GM21515 (cell line): Measurements from ENCODE around the gene PWWP2B.
"Not testable (repeated sequence)": the region's sequence is repeated elsewhere in the genome, so short reads cannot be mapped to it uniquely, and the experiment has no call there.

ENCODE experiments used
- ATAC-seq: cut with Tn5 transposase; IDR thresholded peaks from one replicate; pipeline ENCODE4 v1.9.1; 2021; ENCODE audit not compliant: unreplicated experiment

PWWP2B gene

DNA sequence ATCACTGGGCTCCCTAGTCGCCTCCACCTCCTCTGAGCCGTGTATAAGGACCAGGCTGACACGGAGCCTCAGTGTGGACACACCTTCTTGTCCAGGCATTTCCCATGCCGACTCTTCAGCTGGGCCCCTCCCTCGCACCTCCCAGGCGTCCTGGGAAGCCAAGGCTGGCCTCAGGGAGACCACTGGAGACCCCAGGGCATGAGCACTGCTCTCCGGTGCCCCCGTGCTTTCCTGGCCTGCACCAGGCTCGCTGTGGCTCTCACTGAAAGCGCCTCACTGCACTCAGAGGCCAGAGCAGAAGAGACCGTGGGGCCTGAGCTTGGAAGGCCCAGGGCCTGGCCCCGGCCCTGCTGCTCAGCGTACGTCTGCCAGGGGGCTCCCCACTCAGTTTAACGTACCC lies 33.6 kb upstream of the PWWP2B start:
- no peak for ATAC-seq

DNA sequence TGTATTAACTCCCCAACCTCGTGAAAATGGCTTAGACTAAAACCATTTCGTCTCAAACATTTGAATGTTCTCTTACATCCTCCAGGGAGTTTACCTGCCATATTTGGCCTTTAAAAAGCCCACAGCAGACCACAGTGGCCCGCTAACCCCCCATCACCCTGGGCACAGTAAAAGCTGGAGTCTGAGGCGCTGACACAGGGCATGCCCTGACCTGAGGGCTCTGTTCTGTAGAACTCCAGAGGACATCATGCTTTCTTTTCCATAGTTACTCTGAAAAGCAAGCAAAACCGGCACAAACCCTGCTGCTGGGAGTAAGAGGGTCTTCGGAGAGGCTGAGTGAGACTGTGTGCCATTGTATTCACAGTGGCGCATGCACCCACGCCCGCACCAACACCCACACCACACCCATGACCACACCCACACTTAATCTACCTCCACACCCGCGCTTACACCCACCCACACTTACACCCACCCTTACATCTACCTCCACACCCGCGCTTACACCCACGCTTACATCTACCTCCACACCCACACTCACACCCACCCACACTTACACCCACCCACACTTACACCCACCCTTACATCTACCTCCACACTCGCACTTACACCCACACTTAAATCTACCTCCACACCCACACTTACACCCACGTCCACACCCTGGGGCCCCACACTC lies 32.9 kb upstream of the PWWP2B start:
- peak; percentile 70 for ATAC-seq

DNA sequence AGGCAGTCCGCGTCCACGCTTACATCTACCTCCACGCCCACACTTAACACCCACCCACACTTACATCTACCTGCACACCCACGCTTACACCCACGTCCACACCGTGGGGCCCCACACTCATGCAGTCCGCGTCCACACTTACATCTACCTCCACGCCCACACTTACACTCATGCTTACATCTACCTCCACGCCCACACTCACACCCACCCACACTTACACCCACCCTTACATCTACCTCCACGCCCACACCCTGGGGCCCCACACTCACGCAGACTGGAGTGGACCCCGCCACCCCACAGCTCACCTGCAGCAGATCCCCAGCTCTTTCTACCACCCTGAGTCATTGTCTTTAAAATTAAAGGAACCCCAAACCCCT lies 32.4 kb upstream of the PWWP2B start:
- ATAC-seq, result no peak

DNA sequence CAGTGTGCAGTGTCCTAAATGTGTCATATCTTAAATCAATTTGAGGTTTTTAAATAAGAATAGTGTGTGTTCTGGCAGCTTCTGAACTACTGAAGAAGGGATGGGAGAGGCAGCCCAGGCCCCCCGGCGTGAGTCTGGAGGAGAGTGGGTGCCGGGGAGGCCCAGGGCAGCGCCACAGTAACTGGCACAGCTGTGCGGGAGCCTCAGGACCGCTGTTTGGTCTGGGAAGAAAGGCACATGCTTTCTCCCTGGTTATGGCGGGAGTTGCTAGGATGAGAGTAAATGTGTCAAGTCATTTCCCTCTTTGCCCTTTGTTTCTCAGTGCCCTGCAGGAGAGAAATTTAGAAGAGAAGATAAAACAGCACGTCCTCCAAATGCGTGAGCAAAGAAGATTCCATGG lies 31.9 kb upstream of the PWWP2B start:
- ATAC-seq, result no peak

DNA sequence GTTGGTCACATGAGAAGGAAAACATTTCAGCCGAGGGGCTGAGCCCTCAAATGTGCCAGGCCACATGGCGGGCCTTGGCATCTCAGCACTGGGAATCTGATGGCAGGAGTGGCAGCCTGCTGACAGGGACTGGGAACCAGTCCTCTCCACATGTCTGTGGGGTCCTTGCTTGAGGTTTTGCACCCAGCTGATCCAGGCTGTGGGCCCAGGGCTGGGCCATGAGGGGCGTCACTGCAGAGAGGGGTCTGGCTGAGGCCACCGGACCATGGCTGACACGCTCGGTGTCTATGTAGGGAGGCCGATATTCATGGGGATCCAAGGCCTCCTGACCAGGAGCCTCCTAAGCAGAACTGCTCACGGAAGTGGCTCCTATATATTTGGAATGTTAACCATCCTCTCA lies 31.0 kb upstream of the PWWP2B start:
- ATAC-seq, result no peak

DNA sequence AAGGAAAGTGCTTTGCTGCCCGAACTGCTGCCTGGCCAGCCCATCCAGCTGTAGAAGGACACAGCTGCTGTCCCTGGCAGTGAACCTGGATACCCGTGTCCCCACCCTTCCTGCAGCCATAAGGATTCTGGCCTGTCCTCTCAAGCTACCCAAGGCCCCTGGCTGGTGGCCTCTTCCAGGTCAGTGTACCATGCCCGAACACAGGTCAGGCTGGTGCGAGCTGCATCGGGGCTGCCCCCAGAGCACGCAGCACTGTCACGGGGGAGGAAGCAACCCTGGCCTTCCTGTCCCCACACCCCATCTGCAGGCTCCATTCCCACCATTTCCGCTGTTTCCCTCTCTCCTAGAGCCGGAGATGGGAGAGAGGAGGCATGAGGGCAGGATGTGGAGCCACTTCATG lies 30.5 kb upstream of the PWWP2B start:
- no peak for ATAC-seq

DNA sequence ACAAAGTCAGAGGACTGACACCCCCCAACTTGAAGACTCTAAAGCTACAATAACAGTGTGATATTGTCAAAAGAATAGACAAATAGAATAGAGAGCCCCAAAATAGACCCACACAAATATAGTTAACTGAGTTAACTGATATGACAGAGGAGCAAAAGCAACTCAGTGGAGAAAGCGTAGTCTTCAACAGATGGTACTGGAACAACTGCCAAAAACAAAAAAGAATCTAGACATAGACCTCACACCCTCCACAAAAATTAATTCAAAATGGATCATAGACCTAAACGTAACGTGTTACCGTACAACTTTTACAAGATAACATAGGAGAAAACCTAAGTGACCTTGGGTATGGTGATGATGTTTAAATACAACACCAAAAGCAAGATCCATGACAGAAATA lies 28.6 kb upstream of the PWWP2B start:
- ATAC-seq, result no peak

DNA sequence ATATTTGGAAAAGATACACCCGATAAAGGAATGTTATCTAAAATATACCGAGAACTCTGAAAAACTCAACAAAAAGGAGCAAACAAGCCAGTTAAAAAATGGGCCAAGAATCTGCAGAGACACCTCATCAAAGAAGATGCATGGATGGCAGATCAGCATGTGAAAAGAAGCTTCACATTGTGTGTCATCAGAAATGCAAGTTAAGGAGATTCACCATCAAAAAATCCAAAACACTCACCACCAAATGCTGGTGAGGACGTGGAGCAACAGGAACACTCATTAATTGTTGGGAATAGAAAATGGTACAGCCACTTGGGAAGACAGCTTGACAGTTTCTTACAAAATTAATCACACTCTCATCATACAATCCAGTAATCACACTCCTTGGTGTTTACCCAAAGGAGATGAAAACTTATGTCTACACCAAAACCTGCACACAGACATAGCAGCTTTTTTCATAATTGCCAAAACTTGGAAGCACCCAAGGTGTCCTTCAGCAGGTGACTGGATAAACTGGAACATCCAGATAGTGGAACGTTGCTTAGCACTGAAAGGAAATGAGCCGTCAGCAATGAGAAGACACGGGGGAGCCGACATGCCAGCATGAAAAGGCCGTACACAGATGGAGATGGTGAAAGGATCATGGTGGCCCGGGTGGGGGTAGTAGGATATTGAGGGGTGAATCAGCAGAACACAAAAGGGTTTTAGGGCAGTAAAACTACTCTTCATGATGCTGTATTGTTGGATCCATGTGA lies 27.9 kb upstream of the PWWP2B start:
- no peak for ATAC-seq

DNA sequence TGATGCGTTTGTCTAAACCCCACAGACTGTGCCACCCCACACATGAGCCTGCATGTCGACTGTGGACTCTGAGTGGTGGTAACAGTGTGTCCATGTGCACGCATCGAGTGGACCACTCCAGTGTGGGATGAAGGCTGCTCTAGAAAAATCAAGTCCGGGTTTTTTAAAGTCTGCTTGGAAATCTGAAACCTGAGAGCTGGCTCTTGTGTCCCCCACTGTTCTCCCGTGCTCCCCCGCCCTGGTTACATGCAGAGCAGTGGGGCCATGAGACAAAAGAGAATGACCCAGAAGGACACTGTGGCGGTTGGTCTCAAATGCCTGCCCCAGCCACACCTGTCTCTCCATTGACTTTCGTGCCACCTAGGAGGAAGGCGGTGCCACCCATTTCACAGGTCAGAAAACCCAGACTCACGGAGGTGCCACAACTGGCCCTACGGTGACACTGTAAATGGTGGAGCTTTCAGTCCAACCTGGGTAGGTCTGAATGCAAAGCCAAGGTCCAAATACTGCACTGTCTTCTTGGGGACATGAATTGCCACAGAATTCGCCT lies 27.3 kb upstream of the PWWP2B start:
- ATAC-seq, result no peak

DNA sequence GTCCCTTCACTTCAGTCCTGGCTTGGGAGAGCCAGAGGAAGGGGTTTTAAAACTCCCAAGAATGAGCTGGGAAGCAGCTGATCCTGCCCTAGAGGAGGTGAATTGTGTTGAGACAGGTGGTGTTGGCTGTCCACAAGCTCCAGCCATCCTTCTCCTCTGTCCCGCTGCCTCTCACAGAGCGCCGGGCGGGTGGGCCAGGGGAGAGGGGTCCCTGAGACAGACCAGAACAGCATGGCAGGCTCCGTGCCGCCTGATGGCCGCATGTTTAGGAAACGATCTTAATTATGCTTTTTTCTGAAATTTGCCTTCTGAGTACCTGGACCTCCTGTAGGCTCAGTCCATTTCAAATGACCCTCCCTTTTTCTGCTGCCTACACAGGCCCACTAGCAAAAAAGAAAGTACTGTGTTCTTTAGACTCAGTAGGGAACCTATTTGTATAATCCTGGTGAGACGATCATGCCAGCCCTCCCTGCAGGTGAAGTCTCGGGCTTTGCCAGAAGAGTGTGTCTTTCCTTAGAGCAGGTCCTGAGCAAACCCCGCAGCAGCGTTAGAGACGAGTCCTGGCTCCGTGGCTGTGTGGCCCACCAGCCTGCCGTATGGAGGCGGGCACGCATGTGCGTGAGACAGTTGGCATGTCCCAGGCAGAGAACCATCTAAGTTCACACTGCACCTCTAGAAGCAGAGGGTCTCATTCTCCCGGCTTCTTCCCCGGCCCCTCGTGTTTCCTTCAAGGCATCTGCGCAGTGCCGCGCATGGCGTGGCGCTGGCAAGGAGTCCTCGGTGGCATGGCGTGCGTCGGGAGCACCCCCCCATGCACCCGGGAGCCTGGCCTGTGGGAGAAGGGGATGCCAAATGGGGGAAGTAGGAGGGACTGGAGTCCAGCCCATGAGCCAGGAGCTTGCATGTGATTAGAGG lies 26.3 kb upstream of the PWWP2B start:
- ATAC-seq, result no peak

DNA sequence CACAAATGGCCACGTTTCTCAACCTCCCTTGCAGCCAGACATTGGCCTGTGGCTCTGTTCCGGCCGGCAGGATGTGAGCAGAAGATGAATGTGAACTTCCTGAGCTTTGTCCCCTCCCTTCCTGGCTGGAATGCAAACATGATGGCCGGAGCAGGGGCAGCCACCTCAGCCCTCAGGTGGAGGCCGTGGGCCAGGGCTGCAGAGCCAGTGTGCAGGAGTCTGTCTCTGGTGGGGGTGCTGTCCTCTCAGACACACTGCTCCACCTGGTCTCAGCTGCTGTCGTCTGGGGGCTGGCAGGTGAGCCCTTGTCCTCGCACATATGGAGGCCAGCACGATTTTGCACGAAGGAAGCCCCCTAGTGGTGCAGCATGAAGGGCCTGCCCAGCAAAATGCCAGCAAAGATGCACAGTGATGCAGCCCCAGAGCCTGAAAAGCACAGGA lies 25.3 kb upstream of the PWWP2B start:
- no peak for ATAC-seq

DNA sequence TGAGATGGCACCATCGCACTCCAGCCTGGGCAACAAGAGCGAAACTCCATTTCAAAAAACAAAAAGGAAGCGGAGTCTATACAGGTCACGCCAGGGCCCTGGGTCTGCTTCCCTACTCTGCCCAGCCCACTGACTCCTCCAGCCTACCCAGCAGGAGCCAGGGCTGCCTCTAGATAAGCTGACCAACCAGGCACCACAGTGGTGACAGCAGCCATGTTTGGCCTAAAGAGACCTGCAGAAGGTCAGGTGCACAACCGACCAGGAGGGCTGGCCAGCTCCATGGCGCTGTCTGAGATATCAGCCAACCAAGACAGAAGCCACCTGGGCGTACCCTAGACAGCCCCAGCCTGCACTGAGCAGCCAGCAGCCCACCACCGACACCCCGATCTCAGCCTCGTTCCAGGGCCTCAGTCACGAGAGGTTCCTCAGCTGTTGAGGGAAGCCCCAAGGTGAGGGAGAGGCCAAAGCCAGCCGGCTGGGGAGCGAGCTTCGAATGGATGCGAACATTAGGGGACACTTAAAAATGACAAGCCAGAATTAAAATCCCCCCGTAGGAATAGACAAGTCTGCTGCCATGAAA lies 24.4 kb upstream of the PWWP2B start:
- ATAC-seq, result no peak

DNA sequence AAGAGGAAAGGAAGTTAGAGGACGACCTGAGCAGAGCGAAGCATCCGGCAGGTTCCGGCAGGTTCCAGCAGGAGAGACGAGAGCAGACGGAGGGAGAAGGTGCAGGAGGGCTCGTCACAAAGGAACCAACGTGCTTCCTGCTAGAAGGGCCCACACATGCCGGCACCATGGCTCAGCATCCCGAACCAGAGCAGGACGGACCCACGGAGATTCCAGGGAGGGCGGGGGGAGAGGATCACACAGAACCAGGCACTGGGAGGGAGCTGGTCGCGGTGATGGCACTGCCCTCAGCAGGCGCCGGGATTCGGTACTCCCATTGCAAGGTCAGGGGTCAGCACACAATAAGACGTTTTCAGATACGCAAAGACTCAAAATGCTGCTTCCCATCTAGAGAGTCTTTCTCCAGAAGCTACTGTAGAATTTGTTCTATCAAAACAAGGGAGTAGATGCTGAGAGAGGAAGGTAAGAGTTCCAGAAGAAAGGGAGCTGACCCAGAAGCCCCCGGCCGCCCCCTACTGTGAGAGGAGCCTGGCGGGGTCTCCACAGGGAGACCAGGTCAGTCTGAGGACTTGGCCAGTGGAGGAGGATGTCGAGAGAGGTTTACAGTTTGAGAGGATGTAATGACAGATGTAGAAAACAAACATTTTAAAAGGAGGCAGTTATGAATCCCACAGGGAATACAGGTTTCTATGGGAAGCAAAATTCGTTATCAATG lies 23.6 kb upstream of the PWWP2B start:
- no peak for ATAC-seq

DNA sequence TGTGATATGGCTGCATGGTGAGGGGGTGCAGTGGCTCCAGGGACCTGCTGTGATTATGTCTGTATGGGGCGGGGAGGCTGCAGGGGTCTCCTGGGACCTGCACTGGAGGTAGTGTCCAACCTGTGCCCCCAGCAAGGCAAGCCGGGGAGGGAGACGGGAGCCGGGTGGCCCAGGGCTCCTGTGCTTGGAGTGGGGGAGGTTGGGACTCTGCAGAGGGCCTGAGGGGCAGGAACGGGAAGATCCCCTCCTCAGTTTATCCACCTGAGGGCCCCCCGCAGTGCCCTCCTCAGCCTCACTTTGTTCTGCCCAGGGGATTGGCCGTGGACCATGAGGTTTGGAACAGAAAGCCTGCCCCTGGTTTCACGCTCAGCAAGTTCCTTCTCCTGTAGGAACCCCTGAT lies 22.8 kb upstream of the PWWP2B start:
- no peak for ATAC-seq

DNA sequence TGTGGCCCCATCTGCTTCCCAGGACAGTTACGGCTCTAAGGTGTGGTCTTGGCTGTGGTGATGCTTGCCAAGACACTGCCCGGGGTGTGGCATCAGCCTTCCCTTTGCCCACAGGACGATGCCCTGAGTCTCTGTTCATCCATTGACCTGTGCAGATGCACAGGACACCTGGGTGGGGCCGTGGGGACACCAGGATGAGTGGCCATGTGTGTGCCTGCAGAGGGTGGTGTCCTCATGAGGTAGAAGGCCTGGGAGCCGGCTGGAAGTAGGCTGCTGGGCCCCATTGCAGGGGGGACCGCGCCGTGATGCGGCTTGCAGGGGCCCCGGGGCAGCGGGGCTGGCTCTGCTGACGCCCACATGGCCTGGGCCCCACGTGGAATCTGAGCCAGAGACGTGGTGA lies 22.4 kb upstream of the PWWP2B start:
- ATAC-seq, result no peak

DNA sequence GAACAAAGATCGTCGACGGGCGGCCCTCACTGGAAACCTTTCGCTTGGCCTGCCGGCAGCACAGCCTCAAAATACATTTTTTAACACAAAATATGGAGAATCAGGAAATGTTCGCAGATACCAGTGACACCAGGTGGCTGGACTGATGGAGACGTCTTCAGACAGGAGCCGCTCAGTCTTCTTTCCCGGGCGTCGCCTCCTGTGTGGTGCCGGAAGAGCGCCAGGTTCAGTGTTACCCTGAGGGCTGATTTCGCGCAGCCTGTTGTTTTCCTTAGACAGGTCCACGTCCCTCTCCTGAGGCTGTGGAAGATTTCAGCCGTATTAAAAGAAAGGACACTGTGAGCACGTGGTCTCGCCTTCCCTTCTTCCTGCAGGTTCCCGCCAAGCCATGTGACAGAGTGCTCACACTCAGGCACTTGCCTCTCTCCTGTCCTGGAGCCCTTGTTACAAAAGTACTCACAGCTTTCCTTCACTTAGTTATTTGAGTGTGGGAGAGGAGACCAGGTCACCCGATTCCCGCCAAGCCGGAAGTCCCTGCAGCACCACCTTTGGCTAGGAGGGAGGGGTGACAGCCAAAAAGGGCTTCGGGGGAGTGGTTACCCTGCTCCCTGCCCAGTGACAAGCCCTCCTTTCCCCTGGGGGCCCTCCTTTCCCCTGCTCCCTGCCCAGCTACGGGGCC lies 21.7 kb upstream of the PWWP2B start:
- no peak for ATAC-seq

DNA sequence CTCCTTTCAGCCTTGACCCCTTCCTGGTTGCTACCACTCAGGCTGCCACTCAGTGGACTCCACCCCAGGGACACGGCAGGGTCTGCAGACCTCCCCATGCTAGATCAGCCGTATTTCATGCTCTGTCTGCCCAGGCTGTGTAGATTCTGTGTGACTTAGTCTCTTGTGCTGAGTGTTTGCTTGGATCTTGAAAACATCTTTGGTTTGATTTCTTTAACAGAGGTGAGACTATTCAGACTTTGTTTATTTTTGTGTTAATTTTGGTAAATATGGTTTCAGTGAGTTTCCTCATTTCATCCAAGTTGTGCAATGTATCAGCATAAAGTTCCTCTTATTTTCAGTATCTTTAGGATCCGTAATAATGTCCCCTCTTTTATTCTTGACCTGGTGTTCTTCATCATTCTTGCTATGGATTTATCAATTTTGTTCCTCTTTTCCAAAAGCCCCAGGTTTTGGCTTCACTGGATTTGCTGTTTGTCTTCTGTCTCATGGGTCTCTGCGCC lies 21.2 kb upstream of the PWWP2B start:
- no peak for ATAC-seq

DNA sequence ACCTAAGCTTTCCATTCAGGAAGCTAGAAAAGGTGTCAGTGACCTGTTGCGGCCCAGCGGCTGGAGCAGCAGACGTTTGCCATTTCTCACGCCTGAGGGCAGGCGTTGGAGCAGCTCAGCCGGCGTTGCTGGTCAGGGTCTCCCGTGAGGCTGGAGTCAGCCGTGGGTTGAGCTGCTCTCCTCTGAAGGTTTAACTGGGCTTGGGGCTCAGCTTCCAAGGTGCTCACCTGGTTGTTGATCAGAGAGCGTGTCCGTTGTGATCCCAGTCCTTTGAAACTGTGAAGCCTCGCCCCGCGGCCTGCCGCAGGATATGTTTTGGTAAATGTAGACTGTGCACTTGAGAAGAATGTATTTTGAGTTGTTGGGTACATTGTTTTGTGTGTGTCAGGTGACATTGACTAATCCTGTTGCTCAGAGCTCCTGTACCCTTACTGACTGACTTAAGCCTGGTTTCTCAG lies 20.6 kb upstream of the PWWP2B start:
- ATAC-seq, result no peak

DNA sequence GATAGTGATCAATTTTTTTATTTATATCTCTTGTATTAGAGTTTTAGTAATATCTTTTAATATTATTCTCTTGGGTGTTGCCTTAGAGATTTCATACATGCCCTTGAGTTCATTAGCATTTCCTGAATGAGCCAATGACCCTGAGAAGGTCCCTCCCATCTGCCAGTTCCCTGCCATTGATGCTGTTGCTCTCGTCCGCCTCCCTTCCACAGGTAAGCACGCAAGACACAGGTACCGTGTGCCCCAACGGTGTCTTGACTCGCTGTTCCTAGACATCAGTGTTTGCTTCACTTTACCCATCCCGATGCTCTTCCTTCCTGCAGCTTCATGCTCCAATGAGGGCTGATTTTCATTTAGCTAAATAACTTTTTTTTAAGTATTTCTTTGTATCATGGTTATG lies 19.7 kb upstream of the PWWP2B start:
- no peak for ATAC-seq

DNA sequence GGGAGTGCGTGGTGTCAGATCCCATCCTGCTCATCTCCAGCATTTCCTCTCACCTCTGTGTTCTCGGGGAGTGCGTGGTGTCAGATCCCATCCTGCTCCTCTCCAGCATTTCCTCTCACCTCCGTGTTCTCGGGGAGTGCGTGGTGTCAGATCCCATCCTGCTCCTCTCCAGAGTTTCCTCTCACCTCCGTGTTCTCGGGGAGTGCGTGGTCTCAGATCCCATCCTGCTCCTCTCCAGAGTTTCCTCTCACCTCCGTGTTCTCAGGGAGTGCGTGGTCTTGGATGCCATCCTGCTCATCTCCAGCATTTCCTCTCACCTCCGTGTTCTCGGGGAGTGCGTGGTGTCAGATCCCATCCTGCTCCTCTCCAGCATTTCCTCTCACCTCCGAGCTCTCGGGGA lies 18.0 kb upstream of the PWWP2B start:
- not testable (repeated sequence) for ATAC-seq
